GM20000 (cell line): ENCODE data around the gene RPS6KL1.

Experiments
- DNase-seq: peaks from one replicate; pipeline ENCODE4 v3.0.0; 2012; ENCODE audit warnings: low spot score
- CTCF ChIP-seq: IDR thresholded peaks from 2 replicates; pipeline ENCODE4 v1.5.1; 2012; ENCODE audit warnings: mild to moderate bottlenecking, control low read depth; ENCODE audit errors: extremely low read depth, missing control alignments

RPS6KL1 gene

GRCh38 chr14:74922752-74923401, at the start of gene RPS6KL1:
Gene RPS6KL1, minus strand, starts transcription at chr14:74923260. Its CDS starts 1,719 bp downstream, at chr14:74921541.
- DNase-seq, result peak; percentile 94
- no peak for TF ChIP-seq CTCF

GRCh38 chr14:74968811-74969210, 45.8 kb upstream of the RPS6KL1 start:
- no peak for DNase-seq
- TF ChIP-seq CTCF, result no peak

GRCh38 chr14:74965486-74966153, 42.6 kb upstream of the RPS6KL1 start:
- no peak for TF ChIP-seq CTCF
- no peak for DNase-seq

- DNase-seq, result no peak
- TF ChIP-seq CTCF, result no peak
Observed at GRCh38 chr14:74964787-74965485, 41.9 kb upstream of the RPS6KL1 start.

GRCh38 chr14:74963705-74964271, 40.7 kb upstream of the RPS6KL1 start:
- no peak for TF ChIP-seq CTCF
- no peak for DNase-seq

- TF ChIP-seq CTCF, result no peak
- no peak for DNase-seq
Observed at GRCh38 chr14:74963178-74963704, 40.2 kb upstream of the RPS6KL1 start.

GRCh38 chr14:74962493-74962892, 39.4 kb upstream of the RPS6KL1 start:
- no peak for TF ChIP-seq CTCF
- no peak for DNase-seq
